NCI-H1048 (cell line): ENCODE measurements around the gene TLR8.
A peak's percentile ranks its signal among the peaks of the same experiment; 100 is the strongest.
"Not testable (repeated sequence)": the region's sequence is repeated elsewhere in the genome, so short reads cannot be mapped to it uniquely, and the experiment has no call there.

Experiments used
- DNase-seq: peaks from one replicate; lab custom pipeline; 2025; lab: John Stamatoyannopoulos, UW

The TLR8 gene

DNA sequence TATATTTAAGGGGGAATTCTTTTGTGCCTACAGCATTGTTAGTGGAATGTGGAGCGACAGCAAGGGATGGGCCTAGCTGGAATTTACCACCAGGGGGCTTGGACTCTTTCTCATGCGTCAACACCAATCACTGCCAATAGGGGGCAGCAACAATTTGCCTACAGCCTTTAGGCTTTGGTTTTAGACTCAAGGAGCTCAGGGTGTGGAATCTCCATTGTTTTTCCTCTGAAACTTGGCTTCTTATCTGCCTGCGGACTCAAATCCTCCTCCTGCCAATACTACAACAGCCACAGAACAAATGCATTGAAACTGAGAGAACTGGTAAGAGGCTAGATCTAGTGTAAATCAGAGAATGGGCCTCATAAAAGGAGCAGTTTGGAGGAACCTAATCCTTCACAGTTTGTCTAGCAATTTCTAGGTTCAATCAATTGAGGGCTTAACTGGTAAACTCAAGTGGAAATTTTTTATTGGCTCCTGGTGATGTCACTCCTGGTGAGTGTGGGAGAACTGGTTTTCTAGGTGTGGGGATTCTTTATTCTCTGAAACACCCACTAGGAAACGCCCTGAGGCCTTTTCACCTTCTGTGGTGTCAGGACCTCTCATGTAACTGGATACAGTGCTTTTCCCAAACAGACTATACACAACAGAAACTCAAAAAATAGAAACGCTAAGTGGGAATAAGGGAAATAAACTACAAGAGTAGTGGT lies 40.6 kb downstream of the TLR8 start:
- DNase-seq = peak; percentile 50

GRCh38 chrX:12947545-12948235 lies 41.3 kb downstream of the TLR8 start:
- no peak for DNase-seq

GRCh38 chrX:12948495-12948894 lies 42.1 kb downstream of the TLR8 start:
- DNase-seq = no peak

GRCh38 chrX:12949205-12949926 lies 42.9 kb downstream of the TLR8 start:
- no peak for DNase-seq

- no peak for DNase-seq
Observed at GRCh38 chrX:12949927-12950656, 43.7 kb downstream of the TLR8 start.

DNA sequence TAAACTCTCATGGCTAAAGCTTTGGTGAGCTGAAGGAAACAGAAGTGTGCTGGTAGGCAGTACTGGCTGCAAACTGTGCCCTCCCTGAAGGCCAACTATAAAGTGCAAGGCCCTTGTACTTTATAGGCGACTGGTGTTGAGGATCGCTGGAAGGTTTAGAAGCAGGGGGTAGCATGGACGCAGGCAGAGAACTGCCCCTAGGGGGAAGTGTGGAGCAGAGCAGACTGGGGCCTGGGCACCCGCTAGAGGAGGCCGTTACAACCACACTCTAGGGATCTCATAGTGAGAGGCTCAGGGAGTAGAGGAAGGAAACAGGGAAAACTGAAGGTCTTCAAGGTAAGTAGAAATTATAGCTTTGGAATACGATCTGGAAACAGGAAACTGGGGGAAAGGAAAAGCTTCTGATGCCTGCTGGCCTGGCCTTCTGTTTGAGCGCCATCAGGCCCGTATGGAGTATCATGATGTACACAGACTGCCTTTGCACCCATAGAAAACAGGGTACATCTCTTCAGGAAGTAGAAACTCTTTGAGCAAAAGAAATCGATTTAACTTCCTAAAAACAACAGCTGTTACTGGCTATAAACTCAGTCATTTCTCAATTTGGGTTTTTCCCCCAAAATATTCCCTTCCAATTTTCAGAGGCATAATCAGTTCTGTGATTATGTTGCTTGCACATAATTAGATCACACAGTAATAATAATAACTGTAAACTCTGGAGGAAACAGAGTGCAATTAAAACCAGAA lies 44.6 kb downstream of the TLR8 start:
- DNase-seq = no peak

GRCh38 chrX:12951595-12951975 lies 45.2 kb downstream of the TLR8 start:
- no peak for DNase-seq

DNA sequence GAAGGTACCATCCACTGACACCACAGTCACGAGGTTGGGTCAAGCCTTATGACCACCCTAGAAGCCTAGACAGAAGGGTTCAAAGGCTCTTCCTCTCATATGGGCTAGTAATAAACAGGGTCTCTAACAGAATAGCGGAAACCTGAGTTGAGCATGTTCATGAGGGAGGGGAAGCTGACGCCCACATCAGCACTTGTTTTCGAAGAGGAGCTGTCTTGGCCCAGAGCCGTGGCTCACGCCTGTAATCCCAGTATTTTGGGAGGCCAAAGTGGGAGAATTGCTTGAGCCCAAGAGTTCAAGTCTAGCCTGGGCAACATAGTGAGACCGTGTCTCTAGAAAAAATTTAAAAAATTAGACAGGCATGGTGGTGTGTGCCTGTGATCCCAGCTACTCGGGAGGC lies 47.0 kb downstream of the TLR8 start:
- no peak for DNase-seq

DNA sequence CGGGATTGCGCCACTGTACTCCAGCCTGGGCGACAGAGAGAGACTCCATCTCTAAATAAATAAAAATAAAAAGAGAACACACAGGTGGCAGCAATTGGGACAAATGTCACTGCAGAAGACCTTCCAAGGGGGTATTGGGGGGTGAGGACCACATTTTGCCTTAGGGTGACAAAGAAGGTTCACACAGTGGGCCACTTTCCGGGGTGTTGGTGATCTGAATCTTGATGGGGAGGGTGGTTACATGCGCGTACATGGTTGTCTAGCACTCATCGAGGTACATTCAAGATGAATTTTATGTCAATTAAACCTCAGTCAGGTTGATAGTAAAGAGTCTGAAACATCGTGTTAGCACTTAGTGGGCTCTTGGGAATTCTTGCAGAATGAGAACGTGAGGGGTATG lies 48.0 kb downstream of the TLR8 start:
- no peak for DNase-seq

GRCh38 chrX:12954981-12955380 lies 48.6 kb downstream of the TLR8 start:
- no peak for DNase-seq

DNA sequence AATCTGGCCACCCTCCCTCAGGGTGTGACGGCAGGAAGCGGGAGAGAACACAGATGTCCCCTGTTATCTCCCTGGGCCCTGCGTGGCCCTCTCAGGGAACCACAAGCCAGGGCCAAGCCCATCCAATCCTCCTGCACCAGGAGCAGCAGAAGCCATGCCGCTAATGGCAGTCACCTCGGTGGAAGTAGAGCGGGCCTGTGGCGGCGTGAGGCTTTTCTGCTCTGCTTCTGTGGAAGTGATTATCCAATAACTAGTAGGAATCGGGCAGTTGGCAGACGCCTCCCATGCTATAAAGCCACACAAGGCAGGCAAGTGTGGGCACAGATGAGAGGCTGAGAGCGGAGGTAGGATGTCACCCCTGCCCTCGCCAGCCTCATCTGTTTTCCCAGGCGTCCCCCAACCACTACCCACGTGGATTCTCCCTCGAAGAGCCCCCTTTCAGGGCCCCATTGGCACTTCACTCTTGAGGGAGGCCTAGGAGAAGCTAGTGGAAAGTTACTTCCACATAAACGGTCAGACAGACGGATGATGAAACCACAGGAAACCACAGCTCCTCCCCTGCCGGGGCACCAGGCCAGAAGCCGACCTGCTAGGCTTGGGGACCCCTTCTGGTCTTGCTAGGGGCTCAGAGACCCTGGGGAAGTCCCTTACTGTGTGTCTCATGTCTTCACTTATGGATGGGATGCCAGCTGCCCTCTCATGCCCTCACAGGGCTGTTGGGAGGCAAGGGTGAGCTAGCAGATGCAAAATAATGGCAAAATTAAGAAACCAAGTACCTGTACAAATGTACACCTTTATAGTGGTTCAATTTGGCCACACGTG lies 49.7 kb downstream of the TLR8 start:
- DNase-seq = no peak

- no peak for DNase-seq
Observed at GRCh38 chrX:12956704-12957534, 50.5 kb downstream of the TLR8 start.

- DNase-seq = no peak
Observed at GRCh38 chrX:12958059-12958458, 51.6 kb downstream of the TLR8 start.

DNA sequence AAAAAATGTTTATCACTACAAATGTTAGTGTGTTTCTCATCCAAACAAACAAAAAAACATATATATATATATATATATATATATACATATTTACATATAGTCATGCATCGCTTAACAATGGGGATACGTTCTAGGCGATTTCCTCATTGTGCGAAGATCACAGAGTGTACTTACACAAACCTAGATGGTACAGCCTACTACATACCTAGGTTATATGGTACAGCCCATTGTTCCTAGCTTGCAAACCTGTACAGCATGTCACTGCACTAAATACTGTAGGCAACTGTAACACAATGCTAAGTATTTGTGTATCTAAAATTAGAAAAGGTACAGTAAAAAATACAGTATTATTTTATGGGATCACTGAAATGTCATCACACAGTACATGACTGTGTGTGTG lies 52.0 kb downstream of the TLR8 start:
- DNase-seq = no peak

GRCh38 chrX:12961196-12961718 lies 54.8 kb downstream of the TLR8 start:
- DNase-seq = no peak

GRCh38 chrX:12962041-12962504 lies 55.7 kb downstream of the TLR8 start:
- no peak for DNase-seq

DNA sequence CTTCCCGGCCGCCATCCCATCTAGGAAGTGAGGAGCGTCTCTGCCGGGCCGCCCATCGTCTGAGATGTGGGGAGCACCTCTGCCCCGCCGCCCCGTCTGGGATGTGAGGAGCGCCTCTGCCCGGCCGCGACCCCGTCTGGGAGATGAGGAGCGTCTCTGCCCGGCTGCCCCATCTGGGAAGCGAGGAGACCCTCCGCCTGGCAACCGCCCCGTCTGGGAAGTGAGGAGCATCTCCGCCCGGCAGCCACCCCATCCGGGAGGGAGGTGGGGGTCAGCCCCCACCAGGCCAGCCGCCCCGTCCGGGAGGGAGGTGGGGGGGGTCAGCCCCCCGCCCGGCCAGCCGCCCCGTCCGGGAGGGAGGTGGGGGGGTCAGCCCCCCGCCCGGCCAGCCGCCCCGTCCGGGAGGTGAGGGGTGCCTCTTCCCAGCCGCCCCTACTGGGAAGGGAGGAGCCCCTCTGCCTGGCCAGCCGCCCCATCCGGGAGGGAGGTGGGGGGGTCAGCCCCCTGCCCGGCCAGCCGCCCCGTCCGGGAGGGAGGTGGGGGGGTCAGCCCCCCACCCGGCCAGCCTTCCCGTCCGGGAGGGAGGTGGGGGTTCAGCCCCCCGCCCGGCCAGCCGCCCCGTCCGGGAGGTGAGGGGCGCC lies 56.9 kb downstream of the TLR8 start:
- not testable (repeated sequence) for DNase-seq

- no peak for DNase-seq
Observed at GRCh38 chrX:12965131-12965940, 58.9 kb downstream of the TLR8 start.
